Endodermal cell (in vitro differentiated cells): ENCODE data around the gene GNL1. TPM values are rescaled to one million over a fixed set of nuclear protein-coding genes. Genes with fewer than 3 reads are reported as not detected.

Experiments
- DNase-seq: peaks from one replicate; pipeline ENCODE4 v3.0.0-alpha.2; 2017
- H3K27ac ChIP-seq: 2 replicates; pipeline ENCODE4 v1.5.1; 2013; ENCODE audit warnings: mild to moderate bottlenecking, low read depth, low read length, moderate library complexity
- H3K27me3 ChIP-seq: 2 replicates; pipeline ENCODE4 v1.6.1; 2013; ENCODE audit warnings: mild to moderate bottlenecking, low read length, moderate library complexity; ENCODE audit not compliant: insufficient read depth, control insufficient read depth, poor library complexity, severe bottlenecking
- H3K36me3 ChIP-seq: 2 replicates; pipeline ENCODE4 v1.7.0; 2013; ENCODE audit warnings: mild to moderate bottlenecking, low read length, moderate library complexity; ENCODE audit not compliant: control insufficient read depth, insufficient read depth
- H3K4me1 ChIP-seq: one replicate; pipeline ENCODE4 v1.7.0; 2013; ENCODE audit warnings: low read length; ENCODE audit not compliant: control insufficient read depth, insufficient read depth
- H3K4me3 ChIP-seq: 2 replicates; pipeline ENCODE4 v1.5.1; 2013; ENCODE audit warnings: mild to moderate bottlenecking, low read length, moderate library complexity
- H3K9ac ChIP-seq: 2 replicates; pipeline ENCODE4 v1.6.1; 2013; ENCODE audit warnings: mild to moderate bottlenecking, low read length, moderate library complexity; ENCODE audit not compliant: poor library complexity, severe bottlenecking; ENCODE audit errors: extremely low read depth
- H3K9me3 ChIP-seq: 2 replicates; pipeline ENCODE4 v1.6.1; 2013; ENCODE audit warnings: mild to moderate bottlenecking, low read length, moderate library complexity; ENCODE audit not compliant: control insufficient read depth
- H3K27ac Mint-ChIP-seq: 2 replicates; pipeline ENCODE4 v1.8.0; 2020; ENCODE audit warnings: mixed read lengths
- H3K27me3 Mint-ChIP-seq: 2 replicates; pipeline ENCODE4 v1.8.0; 2021; ENCODE audit warnings: mild to moderate bottlenecking, mixed read lengths; ENCODE audit not compliant: insufficient read depth
- H3K36me3 Mint-ChIP-seq: 2 replicates; pipeline ENCODE4 v1.8.0; 2020; ENCODE audit warnings: low read depth, mixed read lengths
- H3K4me1 Mint-ChIP-seq: 2 replicates; pipeline ENCODE4 v1.8.0; 2020; ENCODE audit warnings: mixed read lengths
- H3K4me3 Mint-ChIP-seq: 2 replicates; pipeline ENCODE4 v1.8.0; 2020; ENCODE audit warnings: mild to moderate bottlenecking, moderate library complexity, mixed read lengths
- H3K9me3 Mint-ChIP-seq: 2 replicates; pipeline ENCODE4 v1.8.0; 2020; ENCODE audit warnings: mild to moderate bottlenecking, mixed read lengths
- WGBS, 2 experiments: methylation state at CpG; one replicate each; pipeline versions ENCODE4 v1.1.5 to v1.1.7; 2013; ENCODE audit warnings: missing lambda C conversion rate in 2 of 2, mixed read lengths in 1 of 2; ENCODE audit not compliant: insufficient coverage in 1 of 2, insufficient read length in 1 of 2; 5-methylcytosine and 5-hydroxymethylcytosine counted together
- total RNA-seq, 2 donors: library from RNA; stranded (reverse); fragmentation: NEBNext Ultra II Directional in 1 of 2; extraction: Animal tissue kit (Norgen Biotek cat#: 25700) in 1 of 2; gene quantifications; 2 replicates in 1 of 2; 3 replicates in 1 of 2; pipeline ENCODE4 v1.2.1, GENCODE V29; 2021
- TF ChIP-seq, protein P1 (sequence below): fragments of 200-600 bp; sonication (generic); conservative IDR thresholded peaks from 2 replicates; pipeline ENCODE4 v1.5.0; 2021; ENCODE audit warnings: antibody characterized with exemption, mild to moderate bottlenecking

GNL1 gene
- total RNA-seq, 2 donors from 2014 or later: 82.1 to 93.5 TPM

DNA sequence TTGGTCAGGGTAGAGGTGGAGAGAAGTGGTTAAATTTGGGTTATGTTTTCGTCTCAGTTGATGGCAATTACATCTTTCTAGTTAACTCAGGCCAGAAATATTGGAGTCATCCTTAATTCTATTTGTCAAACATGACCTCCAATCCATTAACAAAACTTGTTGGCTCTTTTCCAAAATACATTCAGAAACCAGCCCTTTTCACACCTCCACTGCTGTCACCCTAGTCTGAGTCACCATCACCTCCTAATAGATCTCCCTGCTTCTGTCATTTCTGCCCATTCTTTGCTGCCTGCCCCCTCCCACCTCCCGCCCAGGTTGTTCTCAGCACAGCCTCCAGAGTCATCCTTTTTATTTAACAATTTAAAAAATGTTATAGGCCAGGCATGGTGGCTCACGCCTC lies 12.0 kb upstream of the GNL1 start:
- WGBS, 2 experiments: 77 to 80% methylated on average over 1 to 3 of the region's 3 CpGs
- Mint-ChIP-seq H3K36me3 (peaks cover 13% of the 10 kb centered on the region), H3K4me3 (no peak overlapping the region), H3K9me3 (no peaks in the 10 kb centered on the region), H3K27me3 (no peaks in the 10 kb centered on the region), H3K27ac (no peak overlapping the region), H3K4me1 (peaks cover 33% of the 10 kb centered on the region)
- Histone ChIP-seq H3K27me3 (no peaks in the 10 kb centered on the region), H3K4me1 (peaks cover 5% of the 10 kb centered on the region), H3K9me3 (no peaks in the 10 kb centered on the region), H3K36me3 (peaks cover 2% of the 10 kb centered on the region), H3K9ac (no peak overlapping the region), H3K4me3 (no peak overlapping the region), H3K27ac (no peak overlapping the region)
- DNase-seq: no peak
- TF ChIP-seq, protein P1, sequence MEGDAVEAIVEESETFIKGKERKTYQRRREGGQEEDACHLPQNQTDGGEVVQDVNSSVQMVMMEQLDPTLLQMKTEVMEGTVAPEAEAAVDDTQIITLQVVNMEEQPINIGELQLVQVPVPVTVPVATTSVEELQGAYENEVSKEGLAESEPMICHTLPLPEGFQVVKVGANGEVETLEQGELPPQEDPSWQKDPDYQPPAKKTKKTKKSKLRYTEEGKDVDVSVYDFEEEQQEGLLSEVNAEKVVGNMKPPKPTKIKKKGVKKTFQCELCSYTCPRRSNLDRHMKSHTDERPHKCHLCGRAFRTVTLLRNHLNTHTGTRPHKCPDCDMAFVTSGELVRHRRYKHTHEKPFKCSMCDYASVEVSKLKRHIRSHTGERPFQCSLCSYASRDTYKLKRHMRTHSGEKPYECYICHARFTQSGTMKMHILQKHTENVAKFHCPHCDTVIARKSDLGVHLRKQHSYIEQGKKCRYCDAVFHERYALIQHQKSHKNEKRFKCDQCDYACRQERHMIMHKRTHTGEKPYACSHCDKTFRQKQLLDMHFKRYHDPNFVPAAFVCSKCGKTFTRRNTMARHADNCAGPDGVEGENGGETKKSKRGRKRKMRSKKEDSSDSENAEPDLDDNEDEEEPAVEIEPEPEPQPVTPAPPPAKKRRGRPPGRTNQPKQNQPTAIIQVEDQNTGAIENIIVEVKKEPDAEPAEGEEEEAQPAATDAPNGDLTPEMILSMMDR: no peak

- Mint-ChIP-seq H3K9me3 (no peaks in the 10 kb centered on the region), H3K36me3 (peaks cover 31% of the 10 kb centered on the region), H3K27me3 (no peaks in the 10 kb centered on the region), H3K4me1 (peaks cover 14% of the 10 kb centered on the region), H3K4me3 (no peak overlapping the region), H3K27ac (no peak overlapping the region)
- Histone ChIP-seq H3K27ac (no peak overlapping the region), H3K9ac (no peak overlapping the region), H3K36me3 (peaks cover 27% of the 10 kb centered on the region), H3K9me3 (no peaks in the 10 kb centered on the region), H3K4me1 (no peaks in the 10 kb centered on the region), H3K27me3 (no peaks in the 10 kb centered on the region), H3K4me3 (no peak overlapping the region)
- DNase-seq: no peak
- TF ChIP-seq, protein P1: no peak
Measured at GRCh38 chr6:30565772-30566171, 9.5 kb upstream of the GNL1 start.

- Mint-ChIP-seq H3K9me3 (no peaks in the 10 kb centered on the region), H3K4me1 (no peaks in the 10 kb centered on the region), H3K27ac (no peak overlapping the region), H3K27me3 (no peaks in the 10 kb centered on the region), H3K36me3 (peaks cover 38% of the 10 kb centered on the region), H3K4me3 (no peak overlapping the region)
- H3K27me3 ChIP-seq: no peaks in the 10 kb centered on the region
- 87 to 88% methylated on average over 1 of the region's 1 CpG for WGBS, 2 experiments
- H3K36me3 ChIP-seq: peaks cover 34% of the 10 kb centered on the region
- no peak for DNase-seq
- no peak overlapping the region for H3K27ac ChIP-seq
- H3K4me1 ChIP-seq: no peaks in the 10 kb centered on the region
- H3K4me3 ChIP-seq: no peak overlapping the region
- no peak overlapping the region for H3K9ac ChIP-seq
- TF ChIP-seq, protein P1: no peak
- no peaks in the 10 kb centered on the region for H3K9me3 ChIP-seq
Measured at GRCh38 chr6:30564114-30564513, 7.8 kb upstream of the GNL1 start.
